GM12878 (cell line): ENCODE results near the gene SLC29A2. TPM values are rescaled to one million over a fixed set of nuclear protein-coding genes. Genes with fewer than 3 reads are reported as not detected.

ENCODE experiments used
- ATAC-seq: fragments of 200-7000 bp; cut with Tn5 transposase; 3 replicates; pipeline ENCODE4 v1.9.1; 2020; ENCODE audit warnings: mild to moderate bottlenecking, moderate library complexity
- BruUV-seq: library from RNA; stranded (reverse); fragments of 400-500 nt; replicated peaks from 2 replicates; lab custom pipeline; 2021; lab: Mats Ljungman, UMichigan
- CTCF ChIA-PET: fragments of 300-600 bp; sonication (Branson Sonifier 250); formaldehyde crosslinking; extraction: SDS; loops from one replicate; lab custom pipeline; 2021; ENCODE audit warnings: inconsistent platforms; lab: Yijun Ruan, JAX
- POLR2A ChIA-PET: fragments of 350-600 bp; formaldehyde crosslinking; extraction: SDS; loops from one replicate; lab custom pipeline; 2021; ENCODE audit warnings: inconsistent platforms; lab: Charles Lee
- RAD21 ChIA-PET: fragments of 300-600 bp; sonication (Branson Sonifier 250); formaldehyde crosslinking; loops from one replicate; lab custom pipeline; 2023; ENCODE audit warnings: antibody characterized with exemption; ENCODE audit not compliant: unreplicated experiment; lab: Charles Lee
- SMC1A ChIA-PET: fragments of 300-600 bp; sonication (Branson Sonifier 250); formaldehyde crosslinking; loops from one replicate; lab custom pipeline; 2023; ENCODE audit not compliant: unreplicated experiment, uncharacterized antibody; lab: Charles Lee
- DNase-seq: peaks from one replicate; pipeline ENCODE4 v3.0.0-alpha.2; 2011; ENCODE audit warnings: low read depth, low spot score
- FAIRE-seq: peaks from 3 replicates; lab custom pipeline; 2011; peaks lifted over from hg19 to GRCh38; lab: Jason Lieb, UNC
- H2AFZ ChIP-seq: 2 replicates; pipeline ENCODE4 v1.6.0; 2011; ENCODE audit warnings: low read depth, low read length, control low read depth; ENCODE audit not compliant: control insufficient read depth
- H3K27ac ChIP-seq: 2 replicates; pipeline ENCODE4 v1.5.1; 2011; ENCODE audit warnings: control low read depth; ENCODE audit not compliant: control insufficient read depth, insufficient read depth
- H3K27me3 ChIP-seq, 2 experiments: replicated peaks in 1 of 2; 2 replicates each; pipeline versions ENCODE4 v1.6.0 to v1.6.1; 2011; ENCODE audit warnings: low read length in 1 of 2; ENCODE audit not compliant: control insufficient read depth in 2 of 2, insufficient read depth in 2 of 2
- H3K36me3 ChIP-seq, 2 experiments: 2 replicates each; pipeline ENCODE4 v1.5.1; 2011; ENCODE audit warnings: low read length in 1 of 2; ENCODE audit not compliant: control insufficient read depth in 2 of 2, insufficient read depth in 2 of 2
- H3K4me1 ChIP-seq: 2 replicates; pipeline ENCODE4 v1.6.1; 2011; ENCODE audit warnings: mild to moderate bottlenecking, low read length, moderate library complexity, mixed read lengths; ENCODE audit not compliant: control insufficient read depth, insufficient read depth
- H3K4me2 ChIP-seq: 2 replicates; pipeline ENCODE4 v1.6.0; 2011; ENCODE audit warnings: control low read depth; ENCODE audit not compliant: control insufficient read depth, insufficient read depth
- H3K4me3 ChIP-seq: fragments of 200-600 bp; sonication (generic); 2 replicates; pipeline ENCODE4 v1.5.1; 2016
- H3K79me2 ChIP-seq: 2 replicates; pipeline ENCODE4 v1.6.0; 2011; ENCODE audit warnings: low read length; ENCODE audit not compliant: control insufficient read depth, insufficient read depth
- H3K9ac ChIP-seq: 2 replicates; pipeline ENCODE4 v1.8.0; 2011; ENCODE audit warnings: low read length, control low read depth, mixed read lengths; ENCODE audit not compliant: control insufficient read depth, insufficient read depth
- H3K9me3 ChIP-seq: replicated peaks from 3 replicates; pipeline ENCODE4 v1.5.1; 2011; ENCODE audit warnings: mild to moderate bottlenecking, low read length; ENCODE audit not compliant: control insufficient read depth, insufficient read depth
- H4K20me1 ChIP-seq: 2 replicates; pipeline ENCODE4 v1.6.0; 2011; ENCODE audit not compliant: control insufficient read depth, insufficient read depth
- ATF7 ChIP-seq: fragments of 450-650 bp; IDR thresholded peaks from 2 replicates; pipeline ENCODE4 v1.6.1; 2016; ENCODE audit warnings: low read depth, mild to moderate bottlenecking
- HDAC2 ChIP-seq: fragments of 200-600 bp; sonication (generic); IDR thresholded peaks from 2 replicates; pipeline ENCODE4 v1.6.1; 2017
- HDGF ChIP-seq: fragments of 450-650 bp; IDR thresholded peaks from 2 replicates; pipeline ENCODE4 v1.6.1; 2016; ENCODE audit warnings: antibody characterized with exemption
- HSF1 ChIP-seq: fragments of 150-350 bp; IDR thresholded peaks from 2 replicates; pipeline ENCODE4 v1.6.1; 2014; ENCODE audit warnings: mild to moderate bottlenecking, low read depth, low read length
- KDM1A ChIP-seq: fragments of 200-600 bp; sonication (generic); IDR thresholded peaks from 2 replicates; pipeline ENCODE4 v1.6.1; 2016; ENCODE audit warnings: borderline replicate concordance
- LARP7 ChIP-seq: fragments of 450-650 bp; IDR thresholded peaks from 2 replicates; pipeline ENCODE4 v1.6.1; 2017; ENCODE audit warnings: mild to moderate bottlenecking
- MTA2 ChIP-seq: fragments of 450-650 bp; IDR thresholded peaks from 2 replicates; pipeline ENCODE4 v1.6.1; 2016; ENCODE audit warnings: low read depth, mild to moderate bottlenecking, moderate library complexity
- NR2F1 ChIP-seq: fragments of 450-650 bp; conservative IDR thresholded peaks from 2 replicates; pipeline ENCODE4 v1.6.1; 2017; ENCODE audit warnings: mild to moderate bottlenecking
- PAX8 ChIP-seq: fragments of 450-650 bp; IDR thresholded peaks from 2 replicates; pipeline ENCODE4 v1.6.1; 2017; ENCODE audit warnings: mild to moderate bottlenecking, moderate library complexity
- RAD51 ChIP-seq: fragments of 450-650 bp; IDR thresholded peaks from 2 replicates; pipeline ENCODE4 v1.6.1; 2016; ENCODE audit warnings: moderate library complexity, mild to moderate bottlenecking, inconsistent platforms
- SMAD1 ChIP-seq: fragments of 450-650 bp; IDR thresholded peaks from 2 replicates; pipeline ENCODE4 v1.6.1; 2018; ENCODE audit warnings: mild to moderate bottlenecking, low read depth; ENCODE audit not compliant: partially characterized antibody
- SMC3 ChIP-seq: IDR thresholded peaks from 2 replicates; pipeline ENCODE4 v1.6.1; 2011; ENCODE audit warnings: low read length, improper control_type of control experiment, borderline replicate concordance
- TBL1XR1 ChIP-seq: IDR thresholded peaks from 2 replicates; pipeline ENCODE4 v1.6.1; 2012; ENCODE audit warnings: low read depth, low read length, improper control_type of control experiment
- WGBS: methylation state at CpG from one replicate; pipeline ENCODE4 v1.1.6; 2016; ENCODE audit warnings: low lambda C conversion rate; ENCODE audit not compliant: insufficient replicate concordance, insufficient coverage; ENCODE audit errors: missing lambda C conversion rate; 5-methylcytosine and 5-hydroxymethylcytosine counted together
- in situ Hi-C: fragments of 300-500 bp; cut with MboI; formaldehyde crosslinking; loops from 9 replicates; pipeline ENCODE4 v1.14.3; 2018; ENCODE audit warnings: mixed read lengths
- intact Hi-C: fragments of 100-400 bp; cut with micrococcal nuclease; formaldehyde crosslinking; loops from one replicate; pipeline ENCODE4 v1.14.2; 2022; ENCODE audit not compliant: unreplicated experiment
- polyA plus RNA-seq, 11 experiments: library from polyadenylated mRNA; depleted of rRNA in 4 of 11; unstranded in 6 of 11; stranded (reverse) in 5 of 11; fragments of >200 nt; fragmentation: Nextera tagmentation in 4 of 11; fragmentation: Illumina TruSeq in 1 of 11; extraction: Ambion mirVana in 4 of 11; extraction: Trizol in 1 of 11; gene quantifications; 1 replicate in 1 of 11; 2 replicates in 10 of 11; pipeline versions ENCODE4 v1.2.1 to v1.2.3, GENCODE V29; 2011 to 2016; ENCODE audit warnings: inconsistent platforms in 2 of 11, missing spikeins in 2 of 11, low read depth in 1 of 11
- total RNA-seq, 4 experiments: library from RNA; depleted of rRNA in 3 of 4; stranded (reverse); fragments of >200 nt in 3 of 4; fragmentation: Illumina TruSeq in 1 of 4; extraction: Trizol in 1 of 4; gene quantifications; 2 replicates each; pipeline versions ENCODE4 v1.2.1 to v1.2.3, GENCODE V29; 2013 to 2021
- TF ChIP-seq, protein P1 (sequence below): fragments of 450-650 bp; conservative IDR thresholded peaks from 2 replicates; pipeline ENCODE4 v1.6.1; 2017; ENCODE audit warnings: mild to moderate bottlenecking, moderate library complexity
- TF ChIP-seq, protein P2 (sequence below): fragments of 150-350 bp; IDR thresholded peaks from 2 replicates; pipeline ENCODE4 v1.6.1; 2016; ENCODE audit warnings: low read depth, low read length
- TF ChIP-seq, protein P3 (sequence below): fragments of 450-650 bp; IDR thresholded peaks from 2 replicates; pipeline ENCODE4 v1.6.1; 2014; ENCODE audit warnings: mild to moderate bottlenecking

Gene SLC29A2
- total and polyA plus RNA-seq, 10 of the 15 experiments (the other 5 are each of a cell fraction or from before 2014, with no cell fraction given), result 0.27 to 7.5 (median 2.2) TPM

DNA sequence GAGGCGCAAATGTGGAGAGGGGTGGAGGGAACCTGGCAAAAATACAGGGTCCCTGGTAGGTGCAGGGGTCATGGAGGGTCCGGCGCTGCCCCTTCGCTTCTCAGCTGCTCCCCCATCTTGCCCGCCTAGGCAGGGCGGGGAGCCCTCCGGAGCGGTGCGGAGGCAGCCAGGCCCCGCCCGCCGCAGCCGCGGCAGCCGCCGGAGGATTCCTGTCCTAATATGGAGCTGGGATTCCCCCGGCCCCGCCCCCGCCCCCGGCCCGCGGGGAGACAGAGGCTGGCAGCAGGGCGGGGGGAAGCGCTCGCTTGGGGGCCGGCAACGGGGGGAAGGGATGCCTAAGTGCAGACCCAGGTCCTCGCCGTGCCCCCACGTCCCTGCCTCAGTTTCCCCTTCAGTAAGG, 48.3 kb upstream of the SLC29A2 start:
- H3K36me3 ChIP-seq, result no peaks in the 10 kb centered on the region
- SMC1A ChIA-PET, result no interaction called here
- RAD21 ChIA-PET, result interaction anchor here (1.0 kb wide), 1 partner anchor 258 kb away, joined by 4 read pairs; the partner anchor contains the start of gene RBM4B
- no peaks in the 10 kb centered on the region for H3K79me2 ChIP-seq
- BruUV-seq, result no TSS peak
- no peak overlapping the region for H2AFZ ChIP-seq
- intact Hi-C loops, result no loop called here
- CTCF ChIA-PET, result interaction anchor here (2.4 kb wide), 1 partner anchor 258 kb away, joined by 13 read pairs; the partner anchor contains the start of gene RBM4B
- no peak for TF ChIP-seq MTA2
- no peak for TF ChIP-seq SMAD1
- TF ChIP-seq HDAC2, result no peak
- TF ChIP-seq RAD51, result no peak
- TF ChIP-seq HDGF, result no peak
- TF ChIP-seq, protein P1, sequence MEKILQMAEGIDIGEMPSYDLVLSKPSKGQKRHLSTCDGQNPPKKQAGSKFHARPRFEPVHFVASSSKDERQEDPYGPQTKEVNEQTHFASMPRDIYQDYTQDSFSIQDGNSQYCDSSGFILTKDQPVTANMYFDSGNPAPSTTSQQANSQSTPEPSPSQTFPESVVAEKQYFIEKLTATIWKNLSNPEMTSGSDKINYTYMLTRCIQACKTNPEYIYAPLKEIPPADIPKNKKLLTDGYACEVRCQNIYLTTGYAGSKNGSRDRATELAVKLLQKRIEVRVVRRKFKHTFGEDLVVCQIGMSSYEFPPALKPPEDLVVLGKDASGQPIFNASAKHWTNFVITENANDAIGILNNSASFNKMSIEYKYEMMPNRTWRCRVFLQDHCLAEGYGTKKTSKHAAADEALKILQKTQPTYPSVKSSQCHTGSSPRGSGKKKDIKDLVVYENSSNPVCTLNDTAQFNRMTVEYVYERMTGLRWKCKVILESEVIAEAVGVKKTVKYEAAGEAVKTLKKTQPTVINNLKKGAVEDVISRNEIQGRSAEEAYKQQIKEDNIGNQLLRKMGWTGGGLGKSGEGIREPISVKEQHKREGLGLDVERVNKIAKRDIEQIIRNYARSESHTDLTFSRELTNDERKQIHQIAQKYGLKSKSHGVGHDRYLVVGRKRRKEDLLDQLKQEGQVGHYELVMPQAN, result no peak
- no peak for TF ChIP-seq SMC3
- TF ChIP-seq TBL1XR1, result no peak
- no peak for TF ChIP-seq NR2F1
- TF ChIP-seq LARP7, result no peak
- no peak for TF ChIP-seq ATF7
- TF ChIP-seq PAX8, result no peak
- TF ChIP-seq, protein P2, sequence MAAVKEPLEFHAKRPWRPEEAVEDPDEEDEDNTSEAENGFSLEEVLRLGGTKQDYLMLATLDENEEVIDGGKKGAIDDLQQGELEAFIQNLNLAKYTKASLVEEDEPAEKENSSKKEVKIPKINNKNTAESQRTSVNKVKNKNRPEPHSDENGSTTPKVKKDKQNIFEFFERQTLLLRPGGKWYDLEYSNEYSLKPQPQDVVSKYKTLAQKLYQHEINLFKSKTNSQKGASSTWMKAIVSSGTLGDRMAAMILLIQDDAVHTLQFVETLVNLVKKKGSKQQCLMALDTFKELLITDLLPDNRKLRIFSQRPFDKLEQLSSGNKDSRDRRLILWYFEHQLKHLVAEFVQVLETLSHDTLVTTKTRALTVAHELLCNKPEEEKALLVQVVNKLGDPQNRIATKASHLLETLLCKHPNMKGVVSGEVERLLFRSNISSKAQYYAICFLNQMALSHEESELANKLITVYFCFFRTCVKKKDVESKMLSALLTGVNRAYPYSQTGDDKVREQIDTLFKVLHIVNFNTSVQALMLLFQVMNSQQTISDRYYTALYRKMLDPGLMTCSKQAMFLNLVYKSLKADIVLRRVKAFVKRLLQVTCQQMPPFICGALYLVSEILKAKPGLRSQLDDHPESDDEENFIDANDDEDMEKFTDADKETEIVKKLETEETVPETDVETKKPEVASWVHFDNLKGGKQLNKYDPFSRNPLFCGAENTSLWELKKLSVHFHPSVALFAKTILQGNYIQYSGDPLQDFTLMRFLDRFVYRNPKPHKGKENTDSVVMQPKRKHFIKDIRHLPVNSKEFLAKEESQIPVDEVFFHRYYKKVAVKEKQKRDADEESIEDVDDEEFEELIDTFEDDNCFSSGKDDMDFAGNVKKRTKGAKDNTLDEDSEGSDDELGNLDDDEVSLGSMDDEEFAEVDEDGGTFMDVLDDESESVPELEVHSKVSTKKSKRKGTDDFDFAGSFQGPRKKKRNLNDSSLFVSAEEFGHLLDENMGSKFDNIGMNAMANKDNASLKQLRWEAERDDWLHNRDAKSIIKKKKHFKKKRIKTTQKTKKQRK, result no peak
- TF ChIP-seq HSF1, result no peak
- TF ChIP-seq KDM1A, result no peak
- TF ChIP-seq, protein P3, sequence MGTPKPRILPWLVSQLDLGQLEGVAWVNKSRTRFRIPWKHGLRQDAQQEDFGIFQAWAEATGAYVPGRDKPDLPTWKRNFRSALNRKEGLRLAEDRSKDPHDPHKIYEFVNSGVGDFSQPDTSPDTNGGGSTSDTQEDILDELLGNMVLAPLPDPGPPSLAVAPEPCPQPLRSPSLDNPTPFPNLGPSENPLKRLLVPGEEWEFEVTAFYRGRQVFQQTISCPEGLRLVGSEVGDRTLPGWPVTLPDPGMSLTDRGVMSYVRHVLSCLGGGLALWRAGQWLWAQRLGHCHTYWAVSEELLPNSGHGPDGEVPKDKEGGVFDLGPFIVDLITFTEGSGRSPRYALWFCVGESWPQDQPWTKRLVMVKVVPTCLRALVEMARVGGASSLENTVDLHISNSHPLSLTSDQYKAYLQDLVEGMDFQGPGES, result no peak
- no peak overlapping the region for H3K9ac ChIP-seq
- DNase-seq (no peak), FAIRE-seq (no peak), ATAC-seq (no peak)
- no peak overlapping the region for H3K27ac ChIP-seq
- H3K4me2 ChIP-seq, result no peak overlapping the region
- no peak overlapping the region for H3K4me3 ChIP-seq
- H3K9me3 ChIP-seq, result no peaks in the 10 kb centered on the region; the same call in 2 of the 3 replicates
- POLR2A ChIA-PET, result no interaction called here
- peaks cover 3% of the 10 kb centered on the region; the same call in 1 of the 2 replicates for H3K4me1 ChIP-seq
- in situ Hi-C loops, result no loop called here
- peaks cover 0 to 8% of the 10 kb centered on the region in 2 experiments; a peak in 1 of 4 replicates for H3K27me3 ChIP-seq
- WGBS, result 11% methylated on average over 20 of the region's 30 CpGs
- peaks cover 4% of the 10 kb centered on the region; the same call in 1 of the 2 replicates for H4K20me1 ChIP-seq
